BLaER1 (cell line): Measurements from ENCODE around the gene GCLM.
"Not testable (repeated sequence)": the region's sequence is repeated elsewhere in the genome, so short reads cannot be mapped to it uniquely, and the experiment has no call there.

Source experiments
- H3K27ac ChIP-seq: shearing (Covaris generic); formaldehyde crosslinking; 2 replicates; pipeline ENCODE4 v1.8.1; 2022
- H3K27me3 ChIP-seq: shearing (Covaris generic); formaldehyde crosslinking; 2 replicates; pipeline ENCODE4 v1.8.1; 2022
- H3K36me3 ChIP-seq: shearing (Covaris generic); formaldehyde crosslinking; 2 replicates; pipeline ENCODE4 v1.8.1; 2022
- H3K4me1 ChIP-seq: shearing (Covaris generic); formaldehyde crosslinking; 2 replicates; pipeline ENCODE4 v1.8.1; 2022
- H3K4me2 ChIP-seq: shearing (Covaris generic); formaldehyde crosslinking; 2 replicates; pipeline ENCODE4 v1.8.1; 2022
- H3K4me3 ChIP-seq: shearing (Covaris generic); formaldehyde crosslinking; 2 replicates; pipeline ENCODE4 v1.8.1; 2022
- H3K9ac ChIP-seq: shearing (Covaris generic); formaldehyde crosslinking; 2 replicates; pipeline ENCODE4 v1.8.1; 2022
- H3K9me3 ChIP-seq: shearing (Covaris generic); formaldehyde crosslinking; 2 replicates; pipeline ENCODE4 v1.8.1; 2022
- H4K20me1 ChIP-seq: shearing (Covaris generic); formaldehyde crosslinking; 2 replicates; pipeline ENCODE4 v1.8.1; 2022
- Cebpa-rat ChIP-seq: shearing (Covaris generic); IDR thresholded peaks from 2 replicates; pipeline ENCODE4 v1.8.1; 2022

GCLM gene

DNA sequence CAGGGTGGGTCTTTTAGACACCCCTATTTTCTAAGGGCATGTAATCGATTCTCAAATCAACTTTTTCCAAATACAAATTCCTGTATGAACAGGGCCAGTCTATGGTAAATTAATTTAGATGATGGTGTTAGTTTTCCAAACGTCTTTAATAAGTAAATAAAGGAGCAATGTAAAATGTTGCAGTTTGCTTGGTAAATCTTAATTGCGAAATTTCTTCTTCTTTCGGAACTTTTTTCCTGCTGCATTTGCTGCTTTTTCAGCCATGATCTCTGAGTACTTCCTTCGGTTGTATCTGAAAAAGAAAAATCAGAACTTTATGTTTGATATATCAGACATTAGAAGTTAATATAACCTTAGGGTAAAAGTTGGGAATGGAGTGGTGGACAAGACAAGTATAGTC, 39.6 kb downstream of the GCLM start:
- Histone ChIP-seq H3K9me3 (no peaks in the 10 kb centered on the region), H3K36me3 (peaks cover 81% of the 10 kb centered on the region)

DNA sequence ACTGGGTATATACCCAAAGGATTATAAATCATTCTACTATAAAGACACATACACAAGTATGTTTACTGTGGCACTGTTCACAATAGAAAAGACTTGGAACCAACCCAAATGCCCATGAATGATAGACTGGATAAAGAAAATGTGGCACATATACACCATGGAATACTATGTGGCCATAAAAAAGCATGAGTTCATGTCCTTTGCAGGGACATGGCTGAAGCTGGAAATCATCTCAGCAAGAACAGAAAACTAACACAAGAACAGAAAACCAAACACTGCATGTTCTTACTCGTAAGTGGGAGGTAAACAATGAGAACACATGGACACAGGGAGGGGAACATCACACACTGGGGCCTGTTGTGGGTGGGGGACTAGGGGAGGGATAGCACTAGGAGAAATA, 40.7 kb downstream of the GCLM start:
- H3K4me3 ChIP-seq, H3K9me3 ChIP-seq, H3K9ac ChIP-seq, H3K27ac ChIP-seq, H3K27me3 ChIP-seq, H3K4me1 ChIP-seq, H3K4me2 ChIP-seq: not testable (repeated sequence)
- peaks cover 15% of the 10 kb centered on the region for H4K20me1 ChIP-seq
- peaks cover 69% of the 10 kb centered on the region for H3K36me3 ChIP-seq

More for the DNA sequence above, 39.6 kb downstream of the GCLM start:
- Histone ChIP-seq H3K27ac (no peak overlapping the region), H3K4me2 (no peak overlapping the region), H3K27me3 (no peaks in the 10 kb centered on the region), H3K4me3 (no peak overlapping the region), H4K20me1 (peaks cover 26% of the 10 kb centered on the region), H3K9ac (no peak overlapping the region), H3K4me1 (0 out of 2 replicates have a peak, but pooled peaks cover 3% of the 10 kb centered on the region)
- no peak; the same call in 1 of the 2 replicates for TF ChIP-seq Cebpa-rat

- Histone ChIP-seq H3K4me1 (no peaks in the 10 kb centered on the region), H3K27ac (no peak overlapping the region), H3K27me3 (no peaks in the 10 kb centered on the region), H3K36me3 (peaks cover 37% of the 10 kb centered on the region), H3K4me2 (no peak overlapping the region), H3K9me3 (no peaks in the 10 kb centered on the region), H3K9ac (no peak overlapping the region), H4K20me1 (no peaks in the 10 kb centered on the region), H3K4me3 (no peak overlapping the region)
- TF ChIP-seq Cebpa-rat = no peak
Observed at GRCh38 chr1:93865253-93865652, 44.0 kb downstream of the GCLM start.

DNA sequence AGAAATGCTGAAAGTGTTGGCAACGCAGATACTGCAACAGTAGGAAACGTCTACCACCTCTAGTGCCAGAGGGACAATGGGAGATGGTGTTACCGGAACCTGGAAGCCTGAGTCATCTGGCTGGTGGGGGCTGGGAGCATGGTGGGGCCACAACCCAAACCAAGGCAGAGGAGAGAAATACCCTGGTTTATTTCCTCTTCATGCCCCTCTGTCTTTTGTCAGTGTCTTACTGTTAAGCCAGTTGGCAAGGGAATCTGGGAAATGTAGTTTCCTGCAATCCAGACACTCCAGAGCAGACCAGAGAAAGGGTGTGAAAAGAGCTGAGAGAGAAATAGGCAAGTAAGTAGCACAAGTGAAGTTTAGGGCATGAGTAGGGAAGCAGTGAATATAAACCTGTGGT, 45.1 kb downstream of the GCLM start:
- H3K36me3 ChIP-seq = peaks cover 26% of the 10 kb centered on the region
- H3K27me3 ChIP-seq = no peaks in the 10 kb centered on the region
- no peak overlapping the region for H3K9ac ChIP-seq
- H3K4me2 ChIP-seq = no peak overlapping the region
- TF ChIP-seq Cebpa-rat = no peak
- no peaks in the 10 kb centered on the region for H3K9me3 ChIP-seq
- no peak overlapping the region for H3K27ac ChIP-seq
- no peaks in the 10 kb centered on the region for H3K4me1 ChIP-seq
- no peaks in the 10 kb centered on the region for H4K20me1 ChIP-seq
- H3K4me3 ChIP-seq = no peak overlapping the region

GRCh38 chr1:93857653-93858052, 51.6 kb downstream of the GCLM start:
- H3K27me3 ChIP-seq, H3K27ac ChIP-seq, H3K4me2 ChIP-seq, H3K9ac ChIP-seq, H3K4me1 ChIP-seq, H3K36me3 ChIP-seq, H3K4me3 ChIP-seq, H4K20me1 ChIP-seq: not testable (repeated sequence)
- peaks cover 15% of the 10 kb centered on the region; the same call in 1 of the 2 replicates for H3K9me3 ChIP-seq

GRCh38 chr1:93855983-93856382, 53.2 kb downstream of the GCLM start:
- not testable (repeated sequence) for H3K27me3 ChIP-seq, H4K20me1 ChIP-seq, H3K4me2 ChIP-seq, H3K27ac ChIP-seq, H3K4me3 ChIP-seq, H3K9ac ChIP-seq, H3K4me1 ChIP-seq, H3K36me3 ChIP-seq
- H3K9me3 ChIP-seq = peaks cover 15% of the 10 kb centered on the region; the same call in 1 of the 2 replicates

- Histone ChIP-seq H3K27ac (no peak overlapping the region), H3K9ac (no peak overlapping the region), H3K36me3 (no peaks in the 10 kb centered on the region), H3K4me1 (peaks cover 3% of the 10 kb centered on the region; the same call in 1 of the 2 replicates), H3K4me2 (no peak overlapping the region), H3K4me3 (no peak overlapping the region), H3K27me3 (no peaks in the 10 kb centered on the region), H3K9me3 (peaks cover 26% of the 10 kb centered on the region), H4K20me1 (no peaks in the 10 kb centered on the region)
- TF ChIP-seq Cebpa-rat = no peak
Observed at GRCh38 chr1:93853940-93854339, 55.3 kb downstream of the GCLM start.

DNA sequence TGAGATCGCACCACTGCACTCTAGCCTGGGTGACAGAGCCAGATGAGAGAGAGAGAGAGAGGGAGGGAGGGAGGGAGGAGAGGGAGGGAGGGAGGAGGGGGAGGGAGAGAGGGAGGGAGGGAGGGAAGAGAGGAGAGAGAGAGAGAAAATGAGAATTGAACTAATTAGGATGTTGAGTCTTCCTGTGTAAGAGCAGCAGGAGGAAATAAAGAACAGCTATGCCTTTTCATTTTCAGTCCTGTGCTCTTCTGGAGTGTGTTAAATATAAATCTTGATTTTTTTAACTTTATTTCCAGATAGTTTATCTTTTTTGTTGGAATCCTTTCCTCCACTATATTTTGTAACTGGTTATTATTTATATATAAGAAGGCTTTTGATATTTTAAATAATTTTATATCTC, 57.4 kb downstream of the GCLM start:
- Histone ChIP-seq H3K27ac (no peak overlapping the region), H3K4me3 (no peak overlapping the region), H3K36me3 (no peaks in the 10 kb centered on the region), H3K9me3 (peaks cover 25% of the 10 kb centered on the region), H4K20me1 (no peaks in the 10 kb centered on the region), H3K27me3 (no peaks in the 10 kb centered on the region), H3K9ac (no peak overlapping the region), H3K4me1 (peaks cover 9% of the 10 kb centered on the region; the same call in 1 of the 2 replicates), H3K4me2 (no peak overlapping the region)
- TF ChIP-seq Cebpa-rat = no peak

DNA sequence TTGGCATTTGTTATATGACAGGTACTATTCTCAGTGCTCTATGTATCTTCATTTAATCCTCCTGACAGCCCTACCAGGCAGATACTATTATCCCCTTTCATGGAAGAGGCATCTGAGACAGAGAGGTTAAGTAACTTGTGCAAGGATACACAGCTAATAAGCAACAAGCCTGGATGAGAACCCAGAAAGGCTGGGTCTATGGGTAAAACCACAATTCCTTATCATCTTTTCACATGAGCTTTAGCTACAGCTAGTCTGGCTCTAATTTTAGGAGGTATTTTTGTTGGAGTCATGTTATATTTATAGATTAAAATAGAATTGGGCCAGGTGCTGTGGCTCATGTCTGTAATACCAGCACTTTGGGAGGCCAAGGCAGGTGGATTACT, 57.9 kb downstream of the GCLM start:
- Histone ChIP-seq H3K4me1 (peaks cover 9% of the 10 kb centered on the region; the same call in 1 of the 2 replicates), H3K36me3 (no peaks in the 10 kb centered on the region), H3K9me3 (peaks cover 19% of the 10 kb centered on the region), H3K4me2 (no peak overlapping the region), H3K27me3 (no peaks in the 10 kb centered on the region), H4K20me1 (no peaks in the 10 kb centered on the region), H3K9ac (no peak overlapping the region), H3K27ac (no peak overlapping the region), H3K4me3 (no peak overlapping the region)
- no peak for TF ChIP-seq Cebpa-rat

GRCh38 chr1:93850687-93851326, 58.4 kb downstream of the GCLM start:
- not testable (repeated sequence) for H3K27ac ChIP-seq, H3K4me3 ChIP-seq, H3K36me3 ChIP-seq, H3K27me3 ChIP-seq, H3K9ac ChIP-seq, H4K20me1 ChIP-seq
- Histone ChIP-seq H3K4me1 (peaks cover 11% of the 10 kb centered on the region), H3K4me2 (peak overlapping the region; percentile 39; the same call in 1 of the 2 replicates), H3K9me3 (peaks cover 15% of the 10 kb centered on the region)

GRCh38 chr1:93848350-93848883, 60.8 kb downstream of the GCLM start:
- Histone ChIP-seq H3K27ac (peak overlapping the region; percentile 95), H4K20me1 (no peaks in the 10 kb centered on the region), H3K4me1 (peaks cover 35% of the 10 kb centered on the region), H3K4me3 (peak overlapping the region; percentile 83), H3K4me2 (peak overlapping the region; percentile 90), H3K27me3 (no peaks in the 10 kb centered on the region), H3K9ac (peak overlapping the region; percentile 93; the same call in 1 of the 2 replicates), H3K9me3 (peaks cover 10% of the 10 kb centered on the region), H3K36me3 (no peaks in the 10 kb centered on the region)
- no peak for TF ChIP-seq Cebpa-rat
